D721Med (cell line): ENCODE measurements around the gene TET3.
A peak's percentile ranks its signal among the peaks of the same experiment; 100 is the strongest.

ENCODE experiments used
- DNase-seq: peaks from one replicate; pipeline ENCODE4 v3.0.0; 2011; ENCODE audit warnings: low spot score; ENCODE audit not compliant: insufficient read length
- FAIRE-seq: peaks from 2 replicates; lab custom pipeline; 2011; peaks lifted over from hg19 to GRCh38; lab: Jason Lieb, UNC
- TF ChIP-seq, protein P1 (sequence below): IDR thresholded peaks from 2 replicates; pipeline ENCODE4 v1.5.1; 2012; ENCODE audit warnings: mild to moderate bottlenecking, control low read depth; ENCODE audit not compliant: insufficient read depth; ENCODE audit errors: missing control alignments

TET3 gene

DNA sequence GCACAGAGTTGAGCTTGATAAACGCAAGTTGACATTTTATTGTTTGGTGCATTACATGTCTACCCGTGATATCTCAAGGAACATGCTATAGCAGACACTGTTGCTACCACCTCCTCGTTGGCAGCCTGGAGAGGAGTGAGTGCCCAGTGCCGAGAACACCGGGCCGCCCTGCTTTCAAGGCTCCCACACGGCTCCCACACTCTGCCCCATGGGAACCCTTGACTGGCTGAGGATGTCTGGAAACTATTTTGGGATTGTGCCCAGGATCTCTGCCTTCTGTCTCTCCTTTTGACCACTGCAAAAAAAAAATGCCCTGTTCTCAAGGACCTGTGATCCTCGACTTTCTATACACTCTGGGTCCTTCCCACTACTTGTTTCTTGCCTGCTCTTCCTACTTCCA lies 21.1 kb downstream of the TET3 start:
- no peak for FAIRE-seq
- TF ChIP-seq, protein P1, sequence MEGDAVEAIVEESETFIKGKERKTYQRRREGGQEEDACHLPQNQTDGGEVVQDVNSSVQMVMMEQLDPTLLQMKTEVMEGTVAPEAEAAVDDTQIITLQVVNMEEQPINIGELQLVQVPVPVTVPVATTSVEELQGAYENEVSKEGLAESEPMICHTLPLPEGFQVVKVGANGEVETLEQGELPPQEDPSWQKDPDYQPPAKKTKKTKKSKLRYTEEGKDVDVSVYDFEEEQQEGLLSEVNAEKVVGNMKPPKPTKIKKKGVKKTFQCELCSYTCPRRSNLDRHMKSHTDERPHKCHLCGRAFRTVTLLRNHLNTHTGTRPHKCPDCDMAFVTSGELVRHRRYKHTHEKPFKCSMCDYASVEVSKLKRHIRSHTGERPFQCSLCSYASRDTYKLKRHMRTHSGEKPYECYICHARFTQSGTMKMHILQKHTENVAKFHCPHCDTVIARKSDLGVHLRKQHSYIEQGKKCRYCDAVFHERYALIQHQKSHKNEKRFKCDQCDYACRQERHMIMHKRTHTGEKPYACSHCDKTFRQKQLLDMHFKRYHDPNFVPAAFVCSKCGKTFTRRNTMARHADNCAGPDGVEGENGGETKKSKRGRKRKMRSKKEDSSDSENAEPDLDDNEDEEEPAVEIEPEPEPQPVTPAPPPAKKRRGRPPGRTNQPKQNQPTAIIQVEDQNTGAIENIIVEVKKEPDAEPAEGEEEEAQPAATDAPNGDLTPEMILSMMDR: no peak
- no peak for DNase-seq

DNA sequence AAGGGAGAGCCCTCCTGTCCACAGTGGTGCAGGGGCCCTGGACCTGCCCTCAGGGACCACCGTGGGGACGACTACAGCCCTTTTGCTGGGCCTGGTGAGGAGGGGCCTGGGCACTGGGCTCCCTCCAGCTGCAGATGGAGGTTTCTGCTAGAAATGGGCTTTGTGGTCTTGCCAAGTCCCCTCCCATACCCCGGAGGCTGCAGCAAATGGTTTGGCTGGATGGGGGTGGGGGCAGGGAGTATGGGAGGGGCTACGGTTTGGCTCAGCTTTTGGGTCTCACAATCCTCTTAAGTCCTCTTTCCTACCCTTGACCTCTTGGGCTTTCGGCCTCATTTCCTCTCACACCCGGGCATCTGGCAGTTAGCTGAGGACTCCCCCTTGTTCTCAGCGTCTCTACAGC lies 21.7 kb downstream of the TET3 start:
- TF ChIP-seq, protein P1: no peak
- DNase-seq: no peak
- no peak for FAIRE-seq

DNA sequence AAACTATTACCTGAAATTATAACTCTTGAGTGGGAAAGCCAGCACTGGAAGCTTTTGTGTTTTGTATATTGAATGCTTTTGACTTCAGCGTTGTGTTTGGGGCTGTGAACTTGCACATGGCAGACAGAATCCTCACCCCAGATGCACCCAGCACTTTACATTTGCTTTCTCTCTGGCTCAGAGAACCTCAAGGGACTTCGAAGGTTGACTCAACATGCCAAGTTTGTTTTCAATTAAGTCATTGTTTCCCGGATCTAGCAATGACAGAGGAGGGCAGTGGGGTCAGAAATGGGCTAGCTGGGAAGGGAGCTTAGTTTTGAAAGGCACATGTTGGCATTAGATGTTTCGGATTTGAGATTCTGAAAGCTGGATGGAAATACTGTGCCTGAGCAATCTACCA lies 22.4 kb downstream of the TET3 start:
- FAIRE-seq (no peak), DNase-seq (no peak)
- TF ChIP-seq, protein P1: no peak

DNA sequence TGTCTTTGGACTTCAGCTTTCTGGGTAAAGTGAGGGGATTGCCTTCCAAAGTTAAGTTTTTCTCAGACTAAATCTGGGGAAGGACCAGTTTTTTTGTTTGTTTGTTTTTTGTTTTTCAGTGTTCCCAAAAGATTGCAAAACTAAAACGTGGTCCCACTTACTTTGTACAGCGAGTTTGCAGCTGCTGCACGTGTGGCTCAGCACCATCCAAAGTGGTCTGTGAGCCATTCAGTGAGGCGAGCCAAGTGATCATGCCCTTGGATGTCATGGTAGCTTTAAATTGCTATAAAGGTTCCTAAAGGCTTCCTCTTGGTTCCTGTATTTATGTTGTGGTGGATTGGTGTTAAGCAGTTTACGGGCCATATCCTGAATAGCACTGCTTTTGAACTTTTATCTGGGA lies 23.0 kb downstream of the TET3 start:
- TF ChIP-seq, protein P1: no peak
- no peak for DNase-seq
- no peak for FAIRE-seq

- DNase-seq (peak; percentile 61), FAIRE-seq (no peak)
- TF ChIP-seq, protein P1: no peak
Measured at GRCh38 chr2:74008761-74009395, 24.2 kb downstream of the TET3 start.

DNA sequence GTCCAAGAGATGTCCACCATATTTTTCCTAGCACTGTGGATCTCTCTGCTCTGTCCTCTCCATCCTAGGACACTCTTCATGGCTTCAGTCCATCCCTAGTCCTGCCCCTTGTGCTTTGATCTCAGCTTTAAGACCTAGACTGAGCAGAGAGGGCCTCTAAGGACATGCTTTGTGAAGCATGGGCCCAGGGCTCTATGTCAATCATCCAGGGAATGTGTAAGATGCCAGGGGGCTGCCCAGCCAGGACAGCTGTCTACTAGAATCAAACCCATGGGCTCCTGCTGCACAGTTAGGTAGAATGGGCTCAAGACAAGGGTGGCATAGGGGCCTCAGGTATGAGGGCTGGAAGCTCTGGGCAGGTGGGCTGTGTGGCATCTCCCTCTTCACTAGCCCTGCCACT lies 24.9 kb downstream of the TET3 start:
- TF ChIP-seq, protein P1: no peak
- DNase-seq (no peak), FAIRE-seq (no peak)

GRCh38 chr2:74010087-74010541 lies 25.4 kb downstream of the TET3 start:
- no peak for DNase-seq
- TF ChIP-seq, protein P1: no peak
- no peak for FAIRE-seq
